ENCODE measurements around the gene SLC18A3.

The SLC18A3 gene

GRCh38 chr10:49610458-49611165 lies 502 bp downstream of the SLC18A3 start:
- no peaks in the 10 kb centered on the region for H3K79me2 ChIP-seq (ENCODE audit: control insufficient read depth, insufficient read depth, low read length)
- H3K79me1 ChIP-seq (ENCODE audit: low read length): no peaks in the 10 kb centered on the region
- no peak overlapping the region for H2AK5ac ChIP-seq (ENCODE audit: low read length)
- H2BK5ac ChIP-seq (ENCODE audit: low read length): no peak overlapping the region
- H3K36me3 ChIP-seq (ENCODE audit: control insufficient read depth, insufficient read depth, low read length): no peaks in the 10 kb centered on the region
- no peak for DNase-seq
- H3K23ac ChIP-seq (ENCODE audit: low read length): no peak overlapping the region
- no peak overlapping the region for H3K4ac ChIP-seq (ENCODE audit: low read depth, low read length)
- H3K4me1 ChIP-seq (ENCODE audit: control insufficient read depth, low read depth, low read length): no peaks in the 10 kb centered on the region
- H3K56ac ChIP-seq (ENCODE audit: low read length): peak overlapping the region; percentile 7
- peak overlapping the region; percentile 25 for H3K4me2 ChIP-seq (ENCODE audit: low read length)
- no peak overlapping the region for H4K5ac ChIP-seq (ENCODE audit: low read length)
- WGBS (ENCODE audit: extremely low coverage, insufficient coverage, low lambda C conversion rate): no CpG with 5 or more reads among the region's 72 CpGs
- no peak overlapping the region for H3K18ac ChIP-seq (ENCODE audit: low read length)
- no peak overlapping the region for H3K4me3 ChIP-seq (ENCODE audit: low read length)
- peaks cover 67% of the 10 kb centered on the region for H3K27me3 ChIP-seq (ENCODE audit: insufficient read depth, low read length, poor library complexity)
- H2BK120ac ChIP-seq (ENCODE audit: low read depth, low read length): no peak overlapping the region
- no peak overlapping the region for H4K8ac ChIP-seq (ENCODE audit: low read depth, low read length)
- H3K9ac ChIP-seq (ENCODE audit: low read length): no peak overlapping the region
- H3K27ac ChIP-seq (ENCODE audit: low read depth, low read length): no peak overlapping the region
- H2BK15ac ChIP-seq (replicated peaks; ENCODE audit: low read depth): no peak overlapping the region

GRCh38 chr10:49611166-49611815 lies 1.2 kb downstream of the SLC18A3 start:
- H3K56ac ChIP-seq (ENCODE audit: low read length): peak overlapping the region; percentile 25
- H3K18ac ChIP-seq (ENCODE audit: low read length): no peak overlapping the region
- H3K23ac ChIP-seq (ENCODE audit: low read length): no peak overlapping the region
- H3K9ac ChIP-seq (ENCODE audit: low read length): no peak overlapping the region
- peak; percentile 64 for DNase-seq
- H3K27ac ChIP-seq (ENCODE audit: low read depth, low read length): no peak overlapping the region
- no peak overlapping the region for H4K5ac ChIP-seq (ENCODE audit: low read length)
- H3K27me3 ChIP-seq (ENCODE audit: insufficient read depth, low read length, poor library complexity): peaks cover 71% of the 10 kb centered on the region
- H3K79me2 ChIP-seq (ENCODE audit: control insufficient read depth, insufficient read depth, low read length): no peaks in the 10 kb centered on the region
- H3K79me1 ChIP-seq (ENCODE audit: low read length): no peaks in the 10 kb centered on the region
- H3K4me3 ChIP-seq (ENCODE audit: low read length): no peak overlapping the region
- WGBS (ENCODE audit: extremely low coverage, insufficient coverage, low lambda C conversion rate): no CpG with 5 or more reads among the region's 63 CpGs
- no peak overlapping the region for H3K4me2 ChIP-seq (ENCODE audit: low read length)
- H2AK5ac ChIP-seq (ENCODE audit: low read length): no peak overlapping the region
- H3K4me1 ChIP-seq (ENCODE audit: control insufficient read depth, low read depth, low read length): no peaks in the 10 kb centered on the region
- H2BK120ac ChIP-seq (ENCODE audit: low read depth, low read length): no peak overlapping the region
- no peak overlapping the region for H2BK5ac ChIP-seq (ENCODE audit: low read length)
- H3K36me3 ChIP-seq (ENCODE audit: control insufficient read depth, insufficient read depth, low read length): no peaks in the 10 kb centered on the region
- H4K8ac ChIP-seq (ENCODE audit: low read depth, low read length): no peak overlapping the region
- H3K4ac ChIP-seq (ENCODE audit: low read depth, low read length): no peak overlapping the region
- no peak overlapping the region for H2BK15ac ChIP-seq (replicated peaks; ENCODE audit: low read depth)

DNA sequence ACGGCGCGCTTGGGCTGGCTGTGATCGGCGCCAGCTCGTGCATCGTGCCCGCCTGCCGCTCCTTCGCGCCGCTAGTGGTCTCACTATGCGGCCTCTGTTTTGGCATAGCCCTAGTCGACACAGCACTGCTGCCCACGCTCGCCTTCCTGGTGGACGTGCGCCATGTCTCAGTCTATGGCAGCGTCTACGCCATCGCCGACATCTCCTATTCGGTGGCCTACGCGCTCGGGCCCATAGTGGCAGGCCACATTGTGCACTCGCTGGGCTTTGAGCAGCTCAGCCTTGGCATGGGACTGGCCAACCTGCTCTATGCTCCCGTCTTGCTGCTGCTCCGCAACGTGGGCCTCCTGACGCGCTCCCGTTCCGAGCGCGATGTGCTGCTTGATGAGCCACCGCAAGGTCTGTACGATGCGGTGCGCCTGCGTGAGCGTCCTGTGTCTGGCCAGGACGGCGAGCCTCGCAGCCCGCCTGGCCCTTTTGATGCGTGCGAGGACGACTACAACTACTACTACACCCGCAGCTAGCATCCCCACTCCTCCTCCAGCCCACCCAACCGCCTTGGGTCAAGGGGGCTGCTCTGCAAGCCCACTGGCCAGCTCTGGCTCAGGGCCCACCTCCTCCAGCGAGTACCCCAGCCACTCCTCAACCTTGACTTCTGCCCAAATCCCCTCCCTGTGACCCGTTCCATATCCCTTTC lies 1.9 kb downstream of the SLC18A3 start:
- H3K79me1 ChIP-seq (ENCODE audit: low read length): no peaks in the 10 kb centered on the region
- no CpG with 5 or more reads among the region's 53 CpGs for WGBS (ENCODE audit: extremely low coverage, insufficient coverage, low lambda C conversion rate)
- no peak overlapping the region for H3K4me2 ChIP-seq (ENCODE audit: low read length)
- H3K79me2 ChIP-seq (ENCODE audit: control insufficient read depth, insufficient read depth, low read length): no peaks in the 10 kb centered on the region
- no peaks in the 10 kb centered on the region for H3K36me3 ChIP-seq (ENCODE audit: control insufficient read depth, insufficient read depth, low read length)
- H3K23ac ChIP-seq (ENCODE audit: low read length): no peak overlapping the region
- H3K4ac ChIP-seq (ENCODE audit: low read depth, low read length): no peak overlapping the region
- no peak overlapping the region for H2BK5ac ChIP-seq (ENCODE audit: low read length)
- H3K56ac ChIP-seq (ENCODE audit: low read length): no peak overlapping the region
- no peak overlapping the region for H4K5ac ChIP-seq (ENCODE audit: low read length)
- H3K4me1 ChIP-seq (ENCODE audit: control insufficient read depth, low read depth, low read length): no peaks in the 10 kb centered on the region
- H4K8ac ChIP-seq (ENCODE audit: low read depth, low read length): no peak overlapping the region
- no peak overlapping the region for H3K27ac ChIP-seq (ENCODE audit: low read depth, low read length)
- no peak overlapping the region for H3K9ac ChIP-seq (ENCODE audit: low read length)
- H3K18ac ChIP-seq (ENCODE audit: low read length): no peak overlapping the region
- no peak overlapping the region for H2AK5ac ChIP-seq (ENCODE audit: low read length)
- peaks cover 71% of the 10 kb centered on the region for H3K27me3 ChIP-seq (ENCODE audit: insufficient read depth, low read length, poor library complexity)
- H2BK15ac ChIP-seq (replicated peaks; ENCODE audit: low read depth): no peak overlapping the region
- H3K4me3 ChIP-seq (ENCODE audit: low read length): no peak overlapping the region
- H2BK120ac ChIP-seq (ENCODE audit: low read depth, low read length): no peak overlapping the region
- DNase-seq: no peak

DNA sequence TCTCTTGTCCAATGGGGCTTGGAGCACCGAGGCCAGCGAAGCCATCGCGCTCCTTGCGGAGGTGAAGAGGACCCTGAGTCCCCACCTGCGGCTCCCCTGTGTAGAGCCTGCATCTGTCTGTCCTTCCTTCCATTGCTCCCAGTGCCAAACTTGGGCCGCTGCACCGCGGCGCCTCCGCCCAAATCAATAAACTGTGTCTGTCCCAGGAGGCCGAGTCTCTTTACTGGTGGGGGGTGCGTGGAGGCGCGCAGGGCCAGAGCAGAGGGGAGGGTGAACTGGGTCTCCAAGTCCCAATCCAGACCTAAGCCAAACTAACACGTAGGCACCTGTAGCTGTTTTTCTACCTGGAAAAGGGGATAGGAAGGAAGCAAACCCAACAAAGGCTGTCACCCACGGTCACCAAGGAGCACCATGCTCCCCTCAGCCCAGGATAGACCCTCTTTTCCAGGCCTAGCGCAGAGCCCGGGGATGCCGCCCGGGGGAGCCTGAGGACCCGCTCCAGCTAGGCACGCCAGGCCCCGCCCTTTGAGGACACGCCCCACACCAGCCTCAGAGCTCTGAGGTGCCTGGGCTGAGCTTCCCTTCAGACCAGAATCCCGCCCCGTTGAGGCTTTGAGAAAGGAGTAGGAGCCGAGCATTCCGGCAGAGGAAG lies 2.5 kb downstream of the SLC18A3 start:
- H3K36me3 ChIP-seq (ENCODE audit: control insufficient read depth, insufficient read depth, low read length): no peaks in the 10 kb centered on the region
- no peak overlapping the region for H3K27ac ChIP-seq (ENCODE audit: low read depth, low read length)
- no peaks in the 10 kb centered on the region for H3K79me1 ChIP-seq (ENCODE audit: low read length)
- no peak overlapping the region for H2BK15ac ChIP-seq (replicated peaks; ENCODE audit: low read depth)
- H3K4me2 ChIP-seq (ENCODE audit: low read length): no peak overlapping the region
- no peaks in the 10 kb centered on the region for H3K79me2 ChIP-seq (ENCODE audit: control insufficient read depth, insufficient read depth, low read length)
- no CpG with 5 or more reads among the region's 29 CpGs for WGBS (ENCODE audit: extremely low coverage, insufficient coverage, low lambda C conversion rate)
- H3K56ac ChIP-seq (ENCODE audit: low read length): no peak overlapping the region
- H3K9ac ChIP-seq (ENCODE audit: low read length): no peak overlapping the region
- no peak overlapping the region for H3K4me3 ChIP-seq (ENCODE audit: low read length)
- H2AK5ac ChIP-seq (ENCODE audit: low read length): no peak overlapping the region
- H3K4me1 ChIP-seq (ENCODE audit: control insufficient read depth, low read depth, low read length): no peaks in the 10 kb centered on the region
- no peak overlapping the region for H3K4ac ChIP-seq (ENCODE audit: low read depth, low read length)
- no peak overlapping the region for H3K18ac ChIP-seq (ENCODE audit: low read length)
- H4K5ac ChIP-seq (ENCODE audit: low read length): no peak overlapping the region
- no peak overlapping the region for H3K23ac ChIP-seq (ENCODE audit: low read length)
- peaks cover 69% of the 10 kb centered on the region for H3K27me3 ChIP-seq (ENCODE audit: insufficient read depth, low read length, poor library complexity)
- H4K8ac ChIP-seq (ENCODE audit: low read depth, low read length): no peak overlapping the region
- peak; percentile 85 for DNase-seq
- H2BK120ac ChIP-seq (ENCODE audit: low read depth, low read length): no peak overlapping the region
- no peak overlapping the region for H2BK5ac ChIP-seq (ENCODE audit: low read length)

DNA sequence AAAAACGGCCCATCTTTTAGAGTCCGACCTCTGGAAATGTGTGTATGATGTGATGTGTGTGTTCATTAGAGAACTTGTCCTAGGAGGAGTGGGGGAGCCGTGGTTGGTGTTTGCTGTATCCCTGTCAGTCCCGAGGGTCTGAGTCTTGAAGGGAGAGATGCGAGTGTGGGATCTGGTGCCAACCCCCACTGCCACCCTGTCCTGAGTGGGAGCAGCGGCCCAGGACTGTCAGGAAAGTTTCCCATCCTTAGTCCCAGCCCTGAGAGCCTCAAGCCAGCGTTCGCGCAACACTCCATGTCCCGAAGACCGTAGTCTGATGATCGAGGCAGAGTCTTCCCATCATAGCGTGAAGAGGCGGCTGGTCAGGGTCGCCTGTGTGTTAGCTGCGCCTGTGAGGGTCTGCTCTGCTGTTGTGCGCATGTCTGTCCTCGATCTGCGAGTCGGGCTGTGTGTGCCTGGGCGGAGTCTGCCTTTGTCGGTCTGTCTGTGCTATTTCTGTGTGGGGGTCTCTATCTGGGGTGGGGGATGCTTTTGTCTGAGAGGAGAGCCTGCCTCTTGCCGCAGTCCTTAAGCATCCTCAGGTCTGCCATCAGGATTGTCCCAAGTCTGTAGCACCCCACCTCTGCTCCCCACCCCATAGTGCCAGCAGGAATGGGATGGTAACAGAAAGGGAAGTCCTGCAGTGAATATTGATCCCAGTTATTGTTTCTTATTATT lies 3.2 kb downstream of the SLC18A3 start:
- WGBS (ENCODE audit: extremely low coverage, insufficient coverage, low lambda C conversion rate): no CpG with 5 or more reads among the region's 23 CpGs
- Histone ChIP-seq H3K79me2 (ENCODE audit: control insufficient read depth, insufficient read depth, low read length) (no peaks in the 10 kb centered on the region), H3K4ac (ENCODE audit: low read depth, low read length) (no peak overlapping the region), H2BK120ac (ENCODE audit: low read depth, low read length) (no peak overlapping the region), H3K56ac (ENCODE audit: low read length) (no peak overlapping the region), H3K9ac (ENCODE audit: low read length) (no peak overlapping the region), H3K23ac (ENCODE audit: low read length) (no peak overlapping the region), H2BK15ac (replicated peaks; ENCODE audit: low read depth) (no peak overlapping the region), H4K8ac (ENCODE audit: low read depth, low read length) (no peak overlapping the region), H3K4me1 (ENCODE audit: control insufficient read depth, low read depth, low read length) (no peaks in the 10 kb centered on the region), H3K79me1 (ENCODE audit: low read length) (no peaks in the 10 kb centered on the region), H4K5ac (ENCODE audit: low read length) (no peak overlapping the region), H3K36me3 (ENCODE audit: control insufficient read depth, insufficient read depth, low read length) (no peaks in the 10 kb centered on the region), H2AK5ac (ENCODE audit: low read length) (no peak overlapping the region), H3K27ac (ENCODE audit: low read depth, low read length) (no peak overlapping the region), H3K4me2 (ENCODE audit: low read length) (no peak overlapping the region), H3K27me3 (ENCODE audit: insufficient read depth, low read length, poor library complexity) (peaks cover 62% of the 10 kb centered on the region), H2BK5ac (ENCODE audit: low read length) (no peak overlapping the region), H3K4me3 (ENCODE audit: low read length) (no peak overlapping the region), H3K18ac (ENCODE audit: low read length) (no peak overlapping the region)
- no peak for DNase-seq

Measured in mesendoderm (in vitro differentiated cells).